IMR-90 (cell line): ENCODE results near the gene LCTL.

ENCODE experiments used
- BHLHE40 ChIP-seq: fragments of 150-350 bp; IDR thresholded peaks from 2 replicates; pipeline ENCODE4 v1.6.1; 2016; ENCODE audit warnings: mild to moderate bottlenecking, low read depth, low read length
- CEBPB ChIP-seq: IDR thresholded peaks from 2 replicates; pipeline ENCODE4 v1.6.1; 2012; ENCODE audit warnings: low read depth, low read length, improper control_type of control experiment
- MAFK ChIP-seq: IDR thresholded peaks from 2 replicates; pipeline ENCODE4 v1.6.1; 2012; ENCODE audit warnings: low read depth, low read length, improper control_type of control experiment
- MAZ ChIP-seq: IDR thresholded peaks from 2 replicates; pipeline ENCODE4 v1.6.1; 2012; ENCODE audit warnings: low read depth, mild to moderate bottlenecking, low read length, improper control_type of control experiment, moderate library complexity, borderline replicate concordance
- MXI1 ChIP-seq: IDR thresholded peaks from 2 replicates; pipeline ENCODE4 v1.6.1; 2012; ENCODE audit warnings: low read depth, mild to moderate bottlenecking, low read length, moderate library complexity, borderline replicate concordance
- POLR2A ChIP-seq: IDR thresholded peaks from 2 replicates; pipeline ENCODE4 v1.6.1; 2012; ENCODE audit warnings: mild to moderate bottlenecking, low read depth, low read length
- RAD21 ChIP-seq: IDR thresholded peaks from 2 replicates; pipeline ENCODE4 v1.6.1; 2012; ENCODE audit warnings: low read length, improper control_type of control experiment
- RCOR1 ChIP-seq: IDR thresholded peaks from 2 replicates; pipeline ENCODE4 v1.6.1; 2012; ENCODE audit warnings: mild to moderate bottlenecking, low read length, improper control_type of control experiment; ENCODE audit not compliant: insufficient replicate concordance
- RFX5 ChIP-seq: IDR thresholded peaks from 2 replicates; pipeline ENCODE4 v1.8.0; 2012; ENCODE audit warnings: low read depth, mild to moderate bottlenecking, low read length, moderate library complexity
- SMC3 ChIP-seq: fragments of 150-350 bp; IDR thresholded peaks from 2 replicates; pipeline ENCODE4 v1.6.1; 2016; ENCODE audit warnings: low read depth, mild to moderate bottlenecking, antibody characterized with exemption, low read length, moderate library complexity
- TF ChIP-seq, protein P1 (sequence below): conservative IDR thresholded peaks from 2 replicates; pipeline ENCODE4 v1.5.1; 2012; ENCODE audit warnings: mild to moderate bottlenecking, low read depth, low read length, improper control_type of control experiment
- TF ChIP-seq, protein P2 (sequence below): fragments of 150-350 bp; IDR thresholded peaks from 2 replicates; pipeline ENCODE4 v1.6.1; 2017; ENCODE audit warnings: mild to moderate bottlenecking, antibody characterized with exemption, low read length, low read depth
- TF ChIP-seq, protein P3 (sequence below): fragments of 150-350 bp; IDR thresholded peaks from 2 replicates; pipeline ENCODE4 v1.6.1; 2016; ENCODE audit warnings: low read depth, mild to moderate bottlenecking, low read length, moderate library complexity, borderline replicate concordance

DNA sequence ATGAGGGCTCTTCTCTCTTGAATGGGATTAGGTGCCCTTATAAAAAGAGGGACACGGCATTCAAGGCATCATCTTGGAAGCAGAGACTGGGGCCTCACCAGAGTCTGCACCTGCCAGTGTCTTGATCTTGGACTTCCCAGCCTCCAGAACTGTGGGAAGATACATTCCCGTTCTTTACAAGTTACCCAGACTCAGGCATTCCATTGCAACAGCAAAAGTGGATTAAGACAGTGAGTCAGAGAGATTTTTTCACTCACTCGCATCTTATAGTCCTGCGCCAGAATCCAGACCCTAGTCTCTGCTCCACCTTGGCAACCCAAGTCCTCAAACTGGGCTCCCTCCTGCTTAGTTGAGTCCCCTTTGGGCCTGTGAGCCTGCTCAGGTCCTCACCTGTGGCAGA, 2.7 kb downstream of the LCTL start:
- TF ChIP-seq SMC3 (no peak), RFX5 (no peak), RAD21 (no peak), POLR2A (no peak), CEBPB (no peak), MXI1 (no peak), MAZ (no peak), BHLHE40 (no peak), RCOR1 (no peak), MAFK (no peak)
- TF ChIP-seq, protein P1, sequence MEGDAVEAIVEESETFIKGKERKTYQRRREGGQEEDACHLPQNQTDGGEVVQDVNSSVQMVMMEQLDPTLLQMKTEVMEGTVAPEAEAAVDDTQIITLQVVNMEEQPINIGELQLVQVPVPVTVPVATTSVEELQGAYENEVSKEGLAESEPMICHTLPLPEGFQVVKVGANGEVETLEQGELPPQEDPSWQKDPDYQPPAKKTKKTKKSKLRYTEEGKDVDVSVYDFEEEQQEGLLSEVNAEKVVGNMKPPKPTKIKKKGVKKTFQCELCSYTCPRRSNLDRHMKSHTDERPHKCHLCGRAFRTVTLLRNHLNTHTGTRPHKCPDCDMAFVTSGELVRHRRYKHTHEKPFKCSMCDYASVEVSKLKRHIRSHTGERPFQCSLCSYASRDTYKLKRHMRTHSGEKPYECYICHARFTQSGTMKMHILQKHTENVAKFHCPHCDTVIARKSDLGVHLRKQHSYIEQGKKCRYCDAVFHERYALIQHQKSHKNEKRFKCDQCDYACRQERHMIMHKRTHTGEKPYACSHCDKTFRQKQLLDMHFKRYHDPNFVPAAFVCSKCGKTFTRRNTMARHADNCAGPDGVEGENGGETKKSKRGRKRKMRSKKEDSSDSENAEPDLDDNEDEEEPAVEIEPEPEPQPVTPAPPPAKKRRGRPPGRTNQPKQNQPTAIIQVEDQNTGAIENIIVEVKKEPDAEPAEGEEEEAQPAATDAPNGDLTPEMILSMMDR, result no peak
- TF ChIP-seq, protein P2, sequence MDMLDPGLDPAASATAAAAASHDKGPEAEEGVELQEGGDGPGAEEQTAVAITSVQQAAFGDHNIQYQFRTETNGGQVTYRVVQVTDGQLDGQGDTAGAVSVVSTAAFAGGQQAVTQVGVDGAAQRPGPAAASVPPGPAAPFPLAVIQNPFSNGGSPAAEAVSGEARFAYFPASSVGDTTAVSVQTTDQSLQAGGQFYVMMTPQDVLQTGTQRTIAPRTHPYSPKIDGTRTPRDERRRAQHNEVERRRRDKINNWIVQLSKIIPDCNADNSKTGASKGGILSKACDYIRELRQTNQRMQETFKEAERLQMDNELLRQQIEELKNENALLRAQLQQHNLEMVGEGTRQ, result no peak
- TF ChIP-seq, protein P3, sequence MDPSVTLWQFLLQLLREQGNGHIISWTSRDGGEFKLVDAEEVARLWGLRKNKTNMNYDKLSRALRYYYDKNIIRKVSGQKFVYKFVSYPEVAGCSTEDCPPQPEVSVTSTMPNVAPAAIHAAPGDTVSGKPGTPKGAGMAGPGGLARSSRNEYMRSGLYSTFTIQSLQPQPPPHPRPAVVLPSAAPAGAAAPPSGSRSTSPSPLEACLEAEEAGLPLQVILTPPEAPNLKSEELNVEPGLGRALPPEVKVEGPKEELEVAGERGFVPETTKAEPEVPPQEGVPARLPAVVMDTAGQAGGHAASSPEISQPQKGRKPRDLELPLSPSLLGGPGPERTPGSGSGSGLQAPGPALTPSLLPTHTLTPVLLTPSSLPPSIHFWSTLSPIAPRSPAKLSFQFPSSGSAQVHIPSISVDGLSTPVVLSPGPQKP, result no peak
